Erythroblast (primary cell): ENCODE measurements around the gene SARM1.

ENCODE experiments used
- GATA1 ChIP-seq: IDR thresholded peaks from 2 replicates; pipeline ENCODE4 v1.6.1; 2011; ENCODE audit warnings: low read depth, mild to moderate bottlenecking, control low read depth, low read length, moderate library complexity
- POLR2A ChIP-seq: IDR thresholded peaks from 2 replicates; pipeline ENCODE4 v1.6.1; 2011; ENCODE audit warnings: mild to moderate bottlenecking, low read length

GRCh38 chr17:28350271-28350670 lies 21.2 kb upstream of the SARM1 start:
- TF ChIP-seq POLR2A (no peak), GATA1 (no peak)
